GDM1 (cell line): ENCODE data around the gene ACVR1C.
"Not testable (repeated sequence)": the region's sequence is repeated elsewhere in the genome, so short reads cannot be mapped to it uniquely, and the experiment has no call there.

Source experiments
- DNase-seq: peaks from one replicate; lab custom pipeline; 2025; lab: John Stamatoyannopoulos, UW

Gene ACVR1C

GRCh38 chr2:157574165-157574564, 54.5 kb downstream of the ACVR1C start:
- no peak for DNase-seq

GRCh38 chr2:157572725-157573124, 55.9 kb downstream of the ACVR1C start:
- DNase-seq = no peak

DNA sequence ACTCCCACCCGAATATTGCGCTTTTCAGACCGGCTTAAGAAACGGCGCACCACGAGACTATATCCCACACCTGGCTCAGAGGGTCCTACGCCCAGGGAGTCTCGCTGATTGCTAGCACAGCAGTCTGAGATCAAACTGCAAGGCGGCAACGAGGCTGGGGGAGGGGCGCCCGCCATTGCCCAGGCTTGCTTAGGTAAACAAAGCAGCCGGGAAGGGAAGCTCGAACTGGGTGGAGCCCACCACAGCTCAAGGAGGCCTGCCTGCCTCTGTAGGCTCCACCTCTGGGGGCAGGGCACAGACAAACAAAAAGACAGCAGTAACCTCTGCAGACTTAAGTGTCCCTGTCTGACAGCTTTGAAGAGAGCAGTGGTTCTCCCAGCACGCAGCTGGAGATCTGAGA, 62.0 kb downstream of the ACVR1C start:
- not testable (repeated sequence) for DNase-seq

- DNase-seq = not testable (repeated sequence)
These were observed 62.6 kb downstream of the ACVR1C start for GRCh38 chr2:157566113-157566512.

- DNase-seq = no peak
These were observed 63.1 kb downstream of the ACVR1C start for GRCh38 chr2:157565550-157565949.

GRCh38 chr2:157559890-157560289, 68.8 kb downstream of the ACVR1C start:
- no peak for DNase-seq

GRCh38 chr2:157559461-157559860, 69.2 kb downstream of the ACVR1C start:
- DNase-seq = no peak

DNA sequence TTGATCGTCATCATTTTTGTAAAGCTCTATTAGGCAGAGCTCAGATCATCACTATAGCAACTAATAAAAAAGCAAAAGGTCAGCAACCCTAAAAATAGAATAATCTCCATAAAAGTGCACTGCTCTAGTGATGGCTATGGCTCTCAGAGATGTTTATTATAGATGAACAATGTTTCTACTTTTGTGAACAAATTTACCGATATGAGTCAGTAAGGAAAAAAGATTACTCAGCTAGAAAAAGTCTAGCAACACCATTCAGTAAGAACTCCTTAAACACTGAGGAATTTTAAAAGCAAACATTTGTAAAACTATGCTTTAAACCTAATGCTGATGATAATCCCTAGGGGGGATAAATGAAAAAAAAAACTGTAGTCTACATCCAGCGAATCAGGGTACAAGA, 69.6 kb downstream of the ACVR1C start:
- no peak for DNase-seq

DNA sequence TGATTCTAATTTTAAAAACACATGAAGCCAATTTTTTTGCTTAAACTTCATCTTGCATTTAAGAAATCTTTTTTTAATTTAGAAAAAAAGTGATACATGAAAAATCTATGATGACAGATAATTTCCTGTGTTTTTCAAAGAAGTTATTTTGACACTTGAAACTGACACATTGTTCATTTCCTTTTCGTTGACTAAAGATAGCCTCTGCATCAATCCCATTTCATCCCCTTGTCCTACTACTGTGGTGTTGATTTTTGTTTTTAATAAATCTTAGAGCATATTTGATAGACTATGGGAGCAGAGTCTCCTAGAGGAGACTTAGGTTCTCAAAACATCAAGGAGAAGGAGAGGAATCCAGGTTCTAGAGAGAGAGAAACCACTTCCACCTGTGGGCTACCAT, 70.9 kb downstream of the ACVR1C start:
- no peak for DNase-seq

- DNase-seq = no peak
These were observed 88.6 kb downstream of the ACVR1C start for GRCh38 chr2:157540102-157540501.

GRCh38 chr2:157538064-157538463, 90.6 kb downstream of the ACVR1C start:
- DNase-seq = no peak

DNA sequence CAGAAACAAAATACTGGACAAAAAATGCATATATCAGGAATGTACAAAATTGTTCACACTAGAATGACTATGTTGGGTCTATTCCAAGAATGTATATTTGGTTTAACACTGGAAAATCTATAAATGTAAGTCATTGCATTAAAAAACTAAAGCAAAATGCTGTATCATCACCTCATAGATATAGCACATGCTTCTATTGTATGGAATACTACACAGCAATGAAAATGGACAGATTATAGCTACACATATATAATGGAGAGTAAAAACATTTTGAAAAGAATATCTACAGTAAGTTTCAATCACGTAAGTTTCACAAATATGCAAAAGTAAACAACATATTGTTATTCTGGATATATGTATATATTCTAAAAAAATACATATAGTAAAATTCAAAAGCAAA, 91.8 kb downstream of the ACVR1C start:
- DNase-seq = no peak

DNA sequence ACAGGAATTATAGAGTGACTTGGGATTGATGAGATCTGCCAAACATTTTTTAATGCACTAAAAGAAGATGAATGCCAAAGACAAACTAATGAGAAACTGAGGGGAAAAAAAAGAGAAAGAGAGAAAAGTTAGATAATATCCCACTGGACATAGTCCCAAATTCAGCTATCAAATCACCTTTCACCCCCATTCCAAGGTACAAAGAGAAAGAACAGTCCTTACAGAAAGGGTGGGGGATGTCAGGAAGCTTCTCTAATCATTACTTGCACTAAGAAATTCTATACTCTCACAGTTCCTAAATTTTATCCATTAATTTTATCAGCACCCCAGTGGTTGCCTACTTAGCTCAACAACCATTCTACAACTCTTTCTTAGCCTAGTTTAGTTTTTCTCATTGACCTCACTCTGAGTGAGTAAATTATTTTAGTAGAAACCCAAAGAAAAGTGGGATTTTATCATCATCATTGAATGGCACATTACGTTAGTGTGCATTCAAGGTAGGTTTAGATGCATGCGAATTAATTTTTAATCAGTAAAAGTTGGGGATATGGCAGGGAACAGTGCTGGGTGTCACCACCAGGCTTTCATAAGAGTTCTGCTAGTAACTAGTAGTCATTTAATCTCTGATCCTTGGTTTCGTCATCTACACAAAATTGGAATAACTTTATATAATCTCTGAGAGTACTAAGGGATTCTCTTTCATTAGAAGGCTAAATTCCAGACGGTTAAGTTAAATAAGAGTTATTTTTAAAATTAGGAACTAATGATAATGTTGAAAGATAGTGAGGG, 99.5 kb downstream of the ACVR1C start:
- DNase-seq = no peak

GRCh38 chr2:157526070-157526469, 102.6 kb downstream of the ACVR1C start:
- no peak for DNase-seq

DNA sequence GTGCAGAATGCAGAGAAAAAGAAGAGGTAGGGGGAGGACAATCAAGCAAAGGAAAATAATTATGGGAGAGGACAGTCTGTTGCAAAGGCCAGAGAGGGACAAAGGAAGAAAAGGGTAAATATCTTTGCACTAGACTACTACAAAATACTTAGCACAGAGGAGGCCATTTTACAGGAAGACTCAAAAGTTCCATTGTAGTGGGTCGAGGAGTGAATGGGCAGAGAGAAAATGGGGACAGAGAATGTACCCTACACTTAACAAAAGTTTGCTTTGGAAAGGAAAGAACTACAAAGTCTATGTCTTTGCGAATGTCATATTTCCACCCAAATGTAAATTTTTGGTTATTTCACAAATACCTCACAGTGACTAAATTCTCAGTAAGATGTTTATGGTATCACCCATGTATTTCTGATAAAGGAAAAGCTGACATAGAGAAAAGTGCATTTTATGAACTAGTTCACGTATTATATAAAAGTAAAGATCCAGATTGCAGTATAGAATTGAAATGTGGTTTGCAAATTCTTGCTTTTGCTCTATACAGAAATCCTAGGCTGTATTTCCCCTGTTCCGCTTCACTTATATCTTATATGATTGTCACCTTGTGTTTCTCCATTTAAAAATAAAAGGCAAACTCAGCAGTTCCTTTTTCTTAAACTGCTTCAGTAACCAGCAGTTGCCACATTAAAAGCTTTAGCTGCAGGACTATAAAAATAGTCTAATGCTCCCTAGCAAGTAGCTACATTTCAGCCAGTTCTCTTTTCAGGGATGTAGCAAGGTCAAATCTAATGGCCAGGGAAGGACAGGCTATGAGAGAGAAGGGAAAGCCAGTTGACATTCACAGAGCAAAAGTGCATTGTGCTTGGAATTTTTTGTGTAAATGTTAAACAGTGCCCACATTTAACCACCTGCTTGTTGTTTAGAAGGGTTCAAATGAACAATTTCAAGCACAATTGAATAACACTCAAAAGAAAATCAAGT, 105.1 kb downstream of the ACVR1C start:
- no peak for DNase-seq

- DNase-seq = not testable (repeated sequence)
These were observed 113.7 kb downstream of the ACVR1C start for GRCh38 chr2:157514966-157515365.

DNA sequence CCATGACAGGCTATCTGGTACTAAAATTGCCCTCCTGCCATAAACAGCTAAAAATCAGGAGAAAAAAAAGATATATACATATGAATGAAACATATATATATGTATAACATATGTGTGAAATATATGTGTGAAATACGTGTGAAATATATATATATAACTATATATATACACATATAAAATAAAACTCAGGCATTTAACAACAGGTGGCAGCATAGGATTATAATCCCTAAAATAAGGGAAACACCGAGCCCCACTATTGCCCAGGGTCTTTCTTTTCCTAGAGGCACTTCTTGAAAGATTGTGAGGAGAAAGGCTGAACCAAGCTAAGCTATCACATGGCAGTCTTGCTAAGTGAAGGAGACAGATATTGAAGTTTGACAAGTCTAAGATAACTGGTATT, 118.9 kb downstream of the ACVR1C start:
- no peak for DNase-seq

GRCh38 chr2:157508676-157509075, 120.0 kb downstream of the ACVR1C start:
- no peak for DNase-seq

- DNase-seq = no peak
These were observed 122.1 kb downstream of the ACVR1C start for GRCh38 chr2:157506586-157506985.

DNA sequence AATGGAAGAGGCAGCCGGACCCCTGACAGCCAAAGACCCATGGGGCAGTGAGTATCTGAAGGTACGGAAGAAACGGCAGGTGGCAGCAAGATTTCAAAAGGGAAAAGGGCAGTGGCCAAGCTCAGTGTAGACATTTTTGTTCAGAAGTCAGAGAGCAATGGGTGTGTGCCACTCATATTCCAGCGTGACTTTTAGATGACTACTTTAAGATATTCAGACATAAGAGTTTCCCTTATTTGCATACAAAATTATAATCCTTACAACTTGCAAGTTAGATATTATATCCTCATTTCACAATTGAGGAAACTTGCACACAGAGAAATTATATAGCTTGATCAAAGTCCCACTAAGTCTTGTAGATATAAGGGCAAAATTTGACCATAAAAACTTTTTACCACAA, 124.0 kb downstream of the ACVR1C start:
- DNase-seq = no peak

DNA sequence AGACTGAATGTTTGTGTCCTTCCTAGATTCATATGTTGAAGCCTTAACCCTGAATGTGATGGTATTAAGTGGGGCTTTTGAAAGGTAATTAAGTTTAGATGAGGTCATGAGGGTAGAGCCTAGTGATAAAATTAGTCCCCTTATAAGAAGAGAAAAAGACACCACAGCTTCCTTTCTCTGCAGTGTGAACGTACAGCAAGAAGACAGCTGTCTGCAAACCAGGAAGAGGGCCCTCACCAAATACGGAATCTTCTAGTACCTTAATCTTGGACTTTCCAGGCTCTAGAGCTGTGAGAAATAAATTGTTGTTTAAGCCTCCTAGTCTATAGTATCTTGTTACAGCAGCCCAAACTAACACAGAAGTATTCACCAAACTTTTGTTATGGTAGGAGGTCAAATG, 127.6 kb downstream of the ACVR1C start:
- DNase-seq = no peak

DNA sequence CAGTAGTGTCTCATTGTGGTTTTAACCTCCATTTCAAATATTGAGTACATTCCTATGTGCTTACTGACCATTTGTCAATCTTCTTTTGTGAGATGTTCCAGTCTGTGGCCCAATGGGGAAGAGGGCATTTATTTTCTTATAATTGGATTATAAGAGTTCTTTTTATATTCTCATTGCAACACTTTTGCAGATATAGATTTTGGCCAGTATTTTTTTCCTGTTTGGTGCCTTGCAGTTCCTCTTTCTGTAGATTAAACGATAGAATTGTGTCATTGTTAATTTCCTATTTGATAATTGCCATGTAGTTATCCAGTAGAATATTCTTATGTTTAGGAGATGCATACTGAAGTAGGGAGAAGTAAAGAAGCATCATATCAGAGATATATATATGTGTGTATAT, 128.3 kb downstream of the ACVR1C start:
- no peak for DNase-seq

GRCh38 chr2:157498483-157498882, 130.2 kb downstream of the ACVR1C start:
- no peak for DNase-seq
